HuH-7 (cell line): ENCODE data around the gene LDLRAD4.

Experiments used
- DNase-seq: peaks from one replicate; pipeline ENCODE4 v3.0.0; 2011; ENCODE audit warnings: low spot score

The LDLRAD4 gene

DNA sequence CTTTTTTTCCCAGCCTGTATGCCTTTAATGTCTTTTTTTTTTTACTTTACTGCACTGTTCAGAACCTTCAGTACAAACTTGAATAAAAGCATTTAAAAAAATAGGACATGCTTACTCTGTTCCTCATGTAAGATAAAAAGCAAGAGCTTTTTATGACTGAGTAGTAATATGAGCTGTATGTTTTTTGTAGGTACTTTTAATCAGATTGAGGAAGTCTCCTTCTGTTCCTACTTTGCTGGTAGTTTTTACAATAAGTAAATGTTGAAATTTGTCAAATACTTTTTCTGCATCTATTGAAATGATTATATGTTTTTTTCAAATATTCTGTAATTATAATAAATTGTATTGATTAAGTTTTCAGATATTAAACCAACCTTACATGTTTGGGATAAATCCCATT is 318.0 kb downstream of the LDLRAD4 start:
- no peak for DNase-seq

DNA sequence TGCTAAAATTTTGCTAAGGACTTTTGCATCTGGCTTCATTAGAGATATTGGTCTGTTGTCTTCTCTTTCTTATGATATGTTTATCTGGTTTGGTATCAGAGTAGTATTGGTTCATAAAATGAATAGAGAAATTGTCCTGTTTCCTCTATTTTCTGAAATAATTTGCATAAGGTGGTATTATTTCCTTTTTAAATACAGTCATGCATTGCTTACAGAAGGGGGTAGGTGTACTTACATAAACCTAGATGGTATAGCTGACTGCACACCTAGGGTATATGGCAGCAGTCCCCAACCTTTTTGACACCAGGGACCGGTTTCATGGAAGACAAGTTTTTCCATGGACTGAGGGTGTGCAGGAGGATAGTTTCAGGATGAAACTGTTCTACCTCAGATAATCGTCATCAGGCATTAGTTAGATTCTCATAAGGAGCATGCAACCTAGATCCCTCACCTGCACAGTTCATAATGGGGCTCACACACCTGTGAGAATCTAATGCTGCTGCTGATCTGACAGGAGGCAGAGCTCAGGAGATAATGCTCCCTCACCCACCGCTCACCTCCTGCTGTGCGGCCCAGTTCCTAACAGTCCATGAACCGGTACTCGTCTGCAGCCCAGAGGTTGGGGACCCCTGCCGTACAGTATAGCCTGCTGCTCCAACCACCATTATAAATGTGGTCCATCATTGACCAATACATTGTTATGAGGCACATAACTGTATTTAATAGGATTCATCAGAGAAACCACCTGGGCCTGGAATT is 318.6 kb downstream of the LDLRAD4 start:
- no peak for DNase-seq

DNA sequence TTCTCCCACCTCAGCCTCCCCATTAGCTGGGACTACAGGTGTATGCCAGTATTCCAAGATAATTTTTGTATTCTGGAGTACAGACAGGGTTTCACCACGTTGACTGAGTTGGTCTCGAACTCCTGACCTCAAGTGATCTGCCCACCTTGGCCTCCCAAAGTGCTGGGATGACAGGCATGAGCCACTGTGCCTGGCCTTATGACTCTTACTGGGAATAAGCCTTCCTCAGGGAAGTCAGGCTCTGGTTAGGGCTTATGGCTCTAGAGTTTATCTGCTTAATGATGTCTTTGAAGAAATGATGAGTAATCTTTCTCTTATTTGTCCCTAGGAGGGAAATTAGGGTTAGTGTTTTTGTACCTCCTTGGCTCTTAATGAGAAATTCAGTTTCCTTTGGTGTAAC is 320.1 kb downstream of the LDLRAD4 start:
- no peak for DNase-seq

DNA sequence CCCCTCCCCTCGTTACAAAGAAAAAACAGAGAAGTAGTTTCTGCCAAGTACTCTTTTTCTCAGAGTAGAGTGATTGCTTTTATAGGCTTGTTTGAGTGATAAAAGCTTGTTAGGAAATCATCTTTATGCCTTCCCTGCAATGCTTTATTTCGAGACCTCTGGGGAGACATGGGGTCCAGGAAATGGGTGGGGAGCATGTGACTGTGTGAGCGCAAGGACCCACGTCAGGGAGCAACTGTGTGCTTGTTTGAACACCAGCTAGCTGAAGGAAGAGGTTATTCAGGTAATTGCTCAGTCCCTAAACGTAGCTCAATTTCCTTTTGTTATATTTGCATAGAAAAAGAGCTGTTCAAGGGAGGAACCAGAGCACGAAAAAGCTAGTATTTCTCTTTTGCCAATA is 320.5 kb downstream of the LDLRAD4 start:
- no peak for DNase-seq

DNA sequence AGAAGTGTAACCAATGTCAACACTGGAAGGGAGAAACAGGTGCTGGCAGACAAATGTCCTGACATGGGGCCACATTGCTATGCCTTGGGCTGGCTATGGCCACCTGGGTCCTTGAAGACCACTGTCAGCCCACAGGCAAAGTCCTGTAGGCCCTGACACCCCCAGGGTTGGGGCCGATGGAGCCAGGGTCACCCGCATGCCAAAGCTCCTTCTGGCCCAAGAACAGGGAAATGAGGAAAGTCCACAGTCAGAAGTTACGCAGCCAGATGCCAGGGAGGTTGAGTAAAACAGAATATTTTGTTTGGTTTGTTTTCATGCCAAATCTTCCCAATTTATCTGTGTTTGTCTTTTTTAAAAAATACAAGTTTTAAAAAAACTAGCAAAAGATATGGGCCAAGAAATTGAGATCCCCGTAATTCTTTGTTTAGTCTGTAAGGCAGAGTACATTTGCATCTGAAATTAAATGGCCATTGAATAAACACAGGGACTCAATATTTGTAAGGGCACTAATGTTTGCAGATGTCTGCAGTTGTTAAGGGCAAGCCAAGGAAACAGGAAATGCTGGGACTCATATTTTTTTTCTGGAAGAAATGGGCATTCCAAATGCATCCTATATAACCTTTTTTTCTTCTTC is 321.4 kb downstream of the LDLRAD4 start:
- DNase-seq, result no peak

DNA sequence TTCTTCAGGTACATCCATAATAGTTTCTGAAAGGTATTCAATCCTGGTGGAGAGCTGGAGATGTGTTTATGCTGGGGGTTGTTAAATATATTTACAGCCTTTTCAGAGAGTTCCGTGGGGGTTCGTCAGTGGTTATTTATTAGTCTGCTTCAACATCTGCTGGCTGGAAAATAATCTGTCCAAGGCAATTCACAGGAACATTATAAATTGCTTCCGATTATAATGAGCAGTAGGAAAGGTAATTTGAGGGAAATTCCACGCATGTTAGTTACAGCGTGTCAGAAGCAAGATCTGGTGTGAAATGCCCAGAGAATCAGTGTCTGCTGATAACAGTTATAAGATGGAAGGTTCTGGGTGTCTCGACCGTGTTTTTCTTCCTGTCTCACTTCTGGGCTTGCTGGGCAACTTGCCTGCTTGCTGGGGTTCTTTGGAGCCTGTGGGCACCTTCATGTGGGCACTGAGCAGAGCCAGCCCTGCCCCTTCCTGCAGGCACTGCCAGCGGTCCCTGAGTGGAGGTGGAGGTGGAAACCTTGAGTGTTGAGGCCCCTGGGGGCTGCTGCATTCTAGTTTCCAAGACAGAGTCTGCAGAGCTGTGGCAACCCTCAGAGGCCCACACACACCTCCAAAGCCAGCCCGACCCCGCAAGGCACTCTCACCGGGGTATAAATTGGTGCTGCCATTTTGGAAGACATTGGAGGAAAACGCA is 322.1 kb downstream of the LDLRAD4 start:
- DNase-seq, result no peak

DNA sequence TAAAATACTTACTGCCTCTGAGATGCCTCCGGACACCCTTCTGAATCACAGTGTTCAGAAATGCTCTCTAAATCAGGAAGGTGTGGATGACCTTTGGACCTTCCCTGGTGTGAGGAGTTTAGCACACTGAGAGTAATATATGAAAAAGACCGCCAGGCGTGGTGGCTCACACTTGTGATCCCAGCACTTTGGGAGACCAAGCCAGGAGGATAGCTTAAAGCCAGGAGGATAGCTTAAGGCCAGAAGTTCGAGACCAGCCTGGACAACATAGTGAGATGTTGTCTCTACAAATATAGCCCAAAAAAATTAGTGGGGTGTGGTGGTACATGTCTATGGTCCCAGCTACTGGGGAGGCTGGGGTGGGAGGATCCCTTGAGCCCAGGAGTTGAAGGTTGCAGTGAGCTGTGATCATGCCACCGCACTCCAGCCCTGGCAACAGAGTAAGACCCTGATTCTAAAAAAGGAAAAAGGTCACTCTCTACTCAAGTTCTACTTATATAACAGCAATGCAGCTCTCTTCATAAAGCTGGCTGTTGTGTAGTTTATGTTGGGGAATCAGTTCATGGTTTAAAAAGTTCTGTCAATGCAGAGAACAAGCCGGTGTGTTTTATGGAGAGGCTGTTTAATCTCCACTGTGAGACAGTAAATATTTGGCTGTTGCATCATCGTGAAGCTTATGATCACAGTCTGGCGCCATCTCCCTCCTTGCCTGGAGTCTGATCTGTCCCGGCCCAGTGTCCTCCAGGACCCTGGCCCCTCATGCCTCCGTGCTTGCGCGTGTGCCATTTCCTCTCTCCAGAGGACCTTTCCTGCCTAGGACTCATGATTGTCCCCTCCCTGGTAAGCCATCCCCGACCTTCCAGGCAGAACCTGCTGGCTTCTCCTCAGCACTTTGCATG is 323.3 kb downstream of the LDLRAD4 start:
- DNase-seq, result peak; percentile 73

DNA sequence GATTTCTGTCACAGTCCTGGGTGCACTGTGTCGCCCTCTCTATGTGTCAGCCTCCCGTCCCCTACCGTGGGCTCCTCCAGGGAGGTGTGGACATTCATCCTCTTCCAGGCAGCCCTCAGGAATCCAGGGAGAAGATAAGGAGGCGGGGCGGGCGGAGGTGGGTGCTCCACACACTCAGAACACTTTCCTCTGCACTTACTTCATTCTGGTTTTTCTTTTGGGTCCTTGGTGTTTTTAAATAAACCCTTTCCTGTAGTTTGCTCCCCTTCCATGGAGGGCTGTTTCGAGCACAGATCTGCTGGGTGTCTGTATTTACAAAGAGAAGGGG is 323.9 kb downstream of the LDLRAD4 start:
- DNase-seq, result no peak

DNA sequence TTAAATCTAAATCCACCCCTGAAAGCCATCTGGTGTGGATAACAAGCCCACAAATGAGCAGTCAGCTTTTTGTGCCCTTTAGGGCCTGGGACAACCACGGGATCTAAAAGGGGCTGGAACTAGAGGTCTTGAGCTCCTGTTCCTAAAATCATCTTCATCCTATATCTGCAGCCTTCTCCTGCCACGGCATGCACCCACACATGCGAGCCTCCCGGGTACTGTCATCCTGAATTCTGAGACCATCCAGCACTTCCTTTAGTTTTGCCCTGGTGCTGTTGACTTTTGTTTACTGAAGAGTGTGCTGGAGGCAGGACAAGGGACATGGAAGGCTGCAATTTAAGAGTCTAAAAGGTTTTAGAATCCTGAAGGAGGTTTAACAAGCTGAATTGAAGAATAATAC is 324.6 kb downstream of the LDLRAD4 start:
- DNase-seq, result no peak

DNA sequence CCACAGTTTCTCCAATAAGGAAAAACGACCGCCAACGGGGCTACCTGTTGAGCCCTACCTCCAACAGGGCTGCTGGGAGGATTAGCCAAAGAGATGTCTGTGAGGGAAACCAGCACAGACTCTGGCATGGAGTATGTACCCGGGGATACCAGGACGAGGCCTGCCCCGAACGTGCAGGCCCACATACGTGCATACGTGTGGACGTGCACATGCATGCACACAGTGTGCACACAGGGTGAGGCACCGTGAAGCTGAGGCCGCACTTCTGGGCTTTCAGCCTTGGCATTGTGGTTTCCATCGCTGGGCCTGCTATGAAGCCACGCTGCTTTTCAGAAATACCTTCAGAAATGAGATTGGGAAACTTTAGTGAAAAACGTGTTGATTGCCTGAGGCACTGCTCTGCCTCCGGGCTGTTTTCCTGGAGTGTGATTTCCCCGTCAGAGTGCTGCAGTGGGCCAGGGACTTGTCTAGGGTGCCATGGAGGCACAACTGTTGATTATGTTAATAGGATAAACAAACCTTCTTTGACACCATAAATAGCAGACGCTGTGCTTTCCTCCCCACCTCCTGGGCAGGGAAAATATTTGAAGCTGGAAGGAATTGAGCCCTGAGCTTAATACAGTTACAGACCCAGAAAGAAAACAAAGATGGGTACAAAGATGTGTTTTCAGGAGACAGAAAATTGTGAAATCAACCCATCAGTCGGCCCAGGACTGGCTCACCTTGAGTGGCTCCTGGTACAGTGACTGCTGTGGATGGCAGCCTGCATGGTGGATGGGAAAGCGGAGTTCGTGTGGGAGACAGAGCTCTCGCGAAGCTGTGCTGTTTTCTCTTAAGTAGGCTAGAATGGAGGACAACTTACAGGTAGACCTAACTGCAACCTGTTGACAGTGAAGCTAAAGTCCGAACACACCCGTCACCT is 325.5 kb downstream of the LDLRAD4 start:
- no peak for DNase-seq

DNA sequence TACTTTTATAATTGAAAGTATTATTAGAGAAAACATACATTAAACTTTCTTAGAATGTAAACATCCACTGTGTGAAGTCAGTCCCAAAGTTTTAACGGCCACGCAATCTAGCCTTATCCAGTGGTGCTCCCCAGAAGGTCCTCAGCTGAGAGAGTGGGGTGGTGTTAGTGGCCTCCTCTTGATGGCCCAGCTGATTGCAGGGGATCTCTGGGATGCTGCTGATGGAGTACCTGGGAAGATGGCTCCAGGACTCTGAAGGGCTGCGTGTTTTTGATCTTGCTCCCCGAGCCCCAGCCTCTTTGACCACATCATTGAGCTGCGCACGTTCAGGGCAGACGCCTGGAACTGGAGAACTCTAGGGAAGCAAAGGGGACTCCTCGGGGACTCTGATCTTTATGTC is 326.4 kb downstream of the LDLRAD4 start:
- DNase-seq, result no peak

DNA sequence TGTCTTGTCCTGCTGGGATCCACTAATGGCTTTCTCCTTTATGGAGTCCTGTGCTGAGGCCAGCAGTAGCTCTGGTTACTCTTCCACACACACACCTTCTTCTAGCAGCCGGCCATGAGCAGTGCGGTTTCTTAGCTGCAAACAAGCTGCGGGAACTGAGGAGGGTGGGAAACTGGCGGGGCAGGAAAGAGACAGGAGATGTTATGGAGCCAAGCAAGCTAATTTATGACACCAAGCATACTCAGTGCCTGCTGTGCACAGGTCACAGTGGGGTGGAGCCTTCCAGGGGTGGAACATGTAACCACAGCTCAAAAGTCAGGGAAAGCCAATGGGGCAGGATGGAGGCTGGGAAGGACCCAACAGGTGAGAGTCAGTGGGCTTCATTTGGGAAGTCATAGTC is 327.0 kb downstream of the LDLRAD4 start:
- DNase-seq, result no peak

DNA sequence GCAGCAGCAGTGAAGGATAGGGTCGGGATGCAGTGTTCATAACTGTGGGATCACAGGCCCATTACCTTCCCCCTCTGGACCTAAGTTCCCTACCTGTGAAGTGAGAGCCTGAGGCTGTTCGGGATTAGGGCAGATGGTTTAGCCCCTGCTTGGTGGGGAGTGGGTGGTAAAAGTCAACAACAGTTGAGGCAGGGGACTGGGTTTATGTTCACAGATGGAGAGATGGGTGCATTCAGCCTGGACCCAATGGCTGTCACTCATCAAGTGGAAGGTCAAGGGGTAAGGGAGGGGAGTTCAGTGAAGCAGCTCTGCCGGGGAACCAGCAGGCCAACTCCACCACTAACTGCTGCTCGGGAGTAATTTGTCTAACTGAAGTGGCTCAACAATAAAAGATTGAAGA is 327.4 kb downstream of the LDLRAD4 start:
- no peak for DNase-seq

DNA sequence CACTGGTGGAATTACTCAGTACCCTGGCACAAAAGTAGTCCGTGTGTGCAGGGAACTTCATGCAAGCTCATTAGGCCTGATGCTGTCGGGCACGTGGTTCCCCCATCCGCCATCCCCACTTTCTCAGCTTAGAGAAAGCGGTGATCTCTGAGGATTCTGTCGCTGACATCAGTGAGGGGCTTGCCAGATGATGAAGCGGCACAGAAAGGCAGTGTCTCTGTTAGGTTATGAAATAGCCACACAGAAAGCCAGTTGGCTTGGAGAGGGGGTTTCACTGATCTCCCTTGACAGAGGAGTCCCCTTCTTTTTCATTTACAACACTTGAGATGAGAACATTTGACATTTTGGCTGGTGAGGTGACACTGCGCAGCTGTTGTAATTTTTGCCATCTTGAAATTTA is 328.1 kb downstream of the LDLRAD4 start:
- no peak for DNase-seq

DNA sequence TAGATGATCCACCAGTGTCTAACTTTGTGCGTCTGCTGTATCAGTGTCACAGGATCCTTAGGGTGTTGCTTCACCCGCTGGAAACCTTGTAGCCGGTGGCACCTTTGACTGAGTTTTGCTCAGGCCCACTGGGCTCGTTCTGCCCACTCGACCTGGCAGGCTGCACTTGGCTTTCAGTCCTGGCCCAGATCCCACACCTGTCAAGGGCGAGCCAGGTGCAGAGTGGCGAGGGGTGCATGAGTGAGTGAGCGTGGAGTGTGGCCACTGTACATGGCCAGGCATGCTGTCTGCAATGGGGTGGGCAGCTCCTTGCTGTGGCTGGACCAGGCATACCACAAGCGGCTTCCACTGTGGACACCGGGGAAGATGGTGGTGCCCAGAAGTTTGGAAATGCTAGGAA is 328.8 kb downstream of the LDLRAD4 start:
- no peak for DNase-seq

DNA sequence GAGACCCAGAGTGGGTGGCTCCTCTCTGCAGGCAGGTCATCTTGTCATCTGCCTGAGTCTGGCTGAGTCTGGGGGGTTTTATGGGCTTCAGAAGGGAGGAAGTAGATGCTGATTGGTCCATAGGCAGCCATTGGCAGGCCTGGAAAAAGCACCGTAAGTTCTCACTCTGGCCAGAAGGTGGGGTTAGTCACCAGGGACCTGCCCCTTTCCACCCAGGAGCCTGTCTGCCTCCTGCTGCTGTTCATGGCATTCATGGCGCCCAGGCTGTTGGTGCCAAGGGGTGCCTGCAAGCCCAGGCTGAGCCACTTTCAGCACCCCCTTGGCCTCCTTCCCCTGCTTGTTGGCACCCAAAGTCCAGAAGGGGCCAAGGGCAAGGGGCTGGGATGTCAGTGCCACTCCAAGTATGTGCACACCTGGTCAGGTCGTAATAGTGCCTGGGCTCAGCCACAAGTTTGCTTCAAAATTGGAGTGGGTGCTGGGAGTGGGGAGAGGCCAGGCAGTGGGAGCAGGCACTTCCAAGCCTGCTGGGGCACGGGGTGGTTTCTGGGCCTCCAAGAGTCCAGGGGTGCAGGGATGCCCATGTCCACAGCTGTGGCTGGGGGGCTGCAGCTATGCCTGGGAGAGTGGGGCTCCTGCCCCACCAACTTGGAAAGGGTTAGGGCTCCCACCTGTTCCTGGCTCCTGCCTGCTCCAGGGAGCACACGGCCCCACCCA is 329.7 kb downstream of the LDLRAD4 start:
- no peak for DNase-seq

DNA sequence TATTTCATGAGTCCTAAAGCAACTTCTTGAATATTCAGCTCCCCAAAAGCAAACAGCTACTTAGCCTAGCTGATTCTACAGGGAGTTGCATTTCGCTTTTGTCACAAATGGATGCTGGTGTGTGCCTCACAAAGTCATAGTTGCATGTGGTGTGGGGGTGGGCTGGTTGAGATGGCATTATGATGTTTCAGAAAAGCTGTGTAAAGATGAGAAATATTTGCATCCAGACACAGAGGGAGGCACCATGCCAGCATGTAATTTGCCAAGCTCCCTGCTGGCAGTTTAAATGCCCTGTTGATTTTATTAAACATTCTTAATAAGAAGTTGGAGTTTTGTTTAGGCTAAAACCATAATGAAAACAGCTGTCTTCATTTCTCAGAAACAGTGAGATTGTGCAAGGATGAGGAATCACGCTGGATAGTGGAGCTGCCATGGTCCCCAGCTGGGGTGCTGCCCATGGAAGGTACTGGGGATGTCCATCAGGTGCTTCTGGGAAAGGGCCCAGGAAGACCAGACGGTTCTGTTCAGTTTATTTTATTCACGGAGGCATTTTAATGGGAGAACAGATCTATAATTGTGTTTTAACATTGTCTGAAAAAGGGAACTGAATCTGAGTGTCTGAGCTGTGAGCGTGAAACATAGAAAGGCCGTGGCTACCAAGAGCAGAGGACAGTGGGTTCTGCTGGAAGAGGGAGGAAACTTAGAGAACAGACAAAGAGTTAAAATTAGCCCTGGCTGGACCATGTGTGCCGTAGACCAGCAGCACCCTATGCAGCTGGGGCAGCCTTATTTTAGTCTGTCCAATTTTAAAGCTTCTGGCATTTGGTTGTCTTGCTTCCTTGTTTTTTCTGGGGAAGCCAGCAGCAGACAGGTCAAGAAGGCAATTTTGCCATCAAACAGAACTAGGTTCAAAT is 330.7 kb downstream of the LDLRAD4 start:
- no peak for DNase-seq

DNA sequence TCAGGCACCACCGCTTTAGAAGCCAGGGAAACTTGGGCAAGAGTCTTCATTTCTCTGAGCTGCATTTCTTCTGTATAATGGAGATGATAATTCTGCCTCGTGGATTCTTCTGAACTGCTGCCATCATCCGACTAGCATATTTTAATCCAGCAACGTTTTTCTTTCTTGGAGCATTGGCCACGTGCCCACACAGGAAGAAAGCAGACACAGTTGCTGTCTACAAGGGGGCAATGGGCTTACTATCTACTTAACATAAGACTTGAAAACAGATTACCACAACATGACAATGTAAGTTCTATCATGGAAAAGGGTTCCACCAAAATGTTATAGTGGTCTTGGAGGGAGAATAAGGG is 331.3 kb downstream of the LDLRAD4 start:
- DNase-seq, result no peak

DNA sequence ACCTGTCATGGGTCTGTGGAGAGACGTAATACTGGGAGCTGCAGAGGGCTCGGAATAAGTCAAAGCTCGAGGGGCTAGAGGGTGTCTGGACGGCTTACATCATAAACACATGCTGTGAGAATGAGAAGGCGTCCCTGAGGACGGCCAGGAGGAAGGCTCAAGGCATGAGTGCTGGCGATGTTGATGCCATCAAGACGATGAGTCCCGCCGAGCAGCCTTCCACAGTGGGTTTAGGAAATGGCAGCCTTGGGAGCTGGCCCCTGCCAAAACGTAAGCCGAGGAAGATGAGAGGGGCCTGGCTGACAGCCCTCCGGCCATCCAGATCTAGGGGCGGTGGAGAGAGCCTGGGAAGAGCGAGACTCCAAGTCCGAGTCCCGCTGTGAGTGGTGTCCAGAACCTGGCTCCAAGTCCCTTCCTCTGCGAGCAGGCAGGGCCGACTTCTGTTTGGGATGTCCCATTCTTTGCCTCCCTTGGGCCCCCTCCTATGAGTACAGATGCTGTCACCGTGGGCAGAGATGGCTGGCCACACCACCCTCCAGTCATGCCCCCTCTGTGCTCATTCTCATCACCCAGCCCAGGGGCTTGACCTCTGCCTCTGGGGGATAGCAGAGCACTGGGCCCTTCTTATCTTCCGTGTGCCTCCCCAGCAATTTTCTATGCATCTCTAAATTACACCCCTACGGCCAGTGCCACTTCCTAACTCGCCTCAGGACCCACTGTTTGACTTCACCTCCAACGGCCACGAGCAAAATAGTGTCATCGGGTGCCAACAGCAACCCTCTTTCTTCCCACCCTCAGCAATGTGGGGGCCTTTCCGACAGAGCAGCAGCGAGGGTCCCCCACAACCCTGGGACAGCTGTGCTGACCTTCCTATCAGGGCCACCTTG is 332.1 kb downstream of the LDLRAD4 start:
- no peak for DNase-seq
